Endothelial cell of hepatic sinusoid (primary cell): Measurements from ENCODE around the gene ANO9.

Experiments
- in situ Hi-C: cut with HindIII; loops from 2 replicates; pipeline ENCODE4 v1.10.0; 2017; ENCODE audit warnings: low sequenced_read_pairs

The ANO9 gene

DNA sequence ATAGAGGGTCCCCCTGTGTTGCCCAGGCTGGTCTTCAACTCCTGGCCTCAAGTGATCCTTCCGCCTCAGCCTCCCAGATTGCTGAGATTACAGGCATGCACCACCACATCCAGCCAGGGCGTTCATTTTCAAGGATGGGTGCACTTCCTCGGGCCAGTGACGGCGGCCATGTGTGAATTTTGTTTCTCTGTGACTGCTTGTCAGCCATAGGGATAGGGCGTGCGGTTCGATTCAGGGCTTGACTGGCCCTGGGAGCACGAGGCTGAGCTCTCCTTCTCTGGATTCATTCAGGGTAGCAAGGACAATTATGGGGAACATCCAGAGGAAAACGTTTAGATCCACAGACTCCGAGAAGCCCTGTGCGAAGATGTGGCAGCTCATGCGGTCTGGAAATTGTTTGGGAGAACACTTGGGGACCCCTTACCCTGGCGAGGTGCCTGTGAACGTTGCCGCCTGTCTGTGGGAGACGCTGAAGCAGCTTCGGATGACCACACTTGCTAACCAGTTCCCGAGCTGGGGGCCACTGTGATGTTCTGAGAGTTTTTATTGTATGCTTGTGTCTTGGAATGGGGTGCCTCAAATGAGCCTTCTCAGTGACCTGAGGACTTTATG lies 11.2 kb upstream of the ANO9 start:
- in situ Hi-C loops = loop anchor here (5.0 to 10.0 kb wide), 4 partner anchors 64 to 201 kb away; no protein-coding TSS in a partner anchor

DNA sequence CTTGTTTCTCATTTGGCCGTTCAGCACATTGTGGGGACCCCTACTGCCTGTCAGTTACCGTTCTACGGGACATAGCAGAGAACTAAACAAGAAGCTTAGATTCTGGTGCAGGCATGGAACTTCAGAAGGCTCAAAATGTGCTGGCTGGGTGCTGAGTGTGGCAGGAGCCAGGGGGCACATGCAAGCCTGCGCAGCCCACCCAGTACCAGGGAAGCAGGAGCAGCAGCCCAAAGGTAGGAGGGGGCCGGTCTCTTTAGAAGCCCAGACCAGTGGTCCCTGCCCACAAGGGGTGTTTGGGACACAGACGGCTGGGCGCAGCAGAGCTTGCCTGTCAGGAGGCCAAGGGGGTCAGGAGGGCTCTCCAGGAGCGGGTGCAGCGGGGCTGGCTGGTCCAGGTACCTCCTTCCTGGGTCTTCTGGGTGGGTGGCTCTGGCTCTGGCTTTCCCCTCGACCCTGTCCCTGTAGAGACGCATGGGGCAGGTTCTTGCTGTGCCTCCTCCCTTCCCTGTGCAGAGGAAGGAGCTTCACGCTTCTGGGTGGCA lies 10.5 kb upstream of the ANO9 start:
- in situ Hi-C loops = loop anchor here (5.0 to 10.0 kb wide), 4 partner anchors 65 to 200 kb away; no protein-coding TSS in a partner anchor

DNA sequence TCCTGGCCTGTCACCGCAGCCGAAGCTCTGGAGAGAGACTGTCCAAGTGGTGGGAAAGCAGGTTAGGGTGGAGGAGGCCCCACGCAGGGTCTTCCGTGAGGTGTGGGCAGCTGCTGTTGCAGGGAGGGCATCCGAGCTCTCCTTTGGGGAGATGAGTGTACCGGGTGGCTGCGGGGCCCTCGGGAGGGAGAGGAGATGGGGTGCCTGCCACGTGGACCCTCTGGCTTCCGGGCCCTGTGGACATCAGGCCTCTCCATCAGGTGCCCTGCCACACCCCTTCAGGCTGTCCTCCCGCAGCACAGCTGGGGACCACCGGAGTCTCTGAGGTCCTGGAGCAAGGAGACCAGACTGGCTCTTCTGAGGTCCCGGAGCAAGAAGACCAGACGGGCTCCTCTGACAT lies 9.9 kb upstream of the ANO9 start:
- in situ Hi-C loops = loop anchor here (5.0 to 10.0 kb wide), 4 partner anchors 64 to 199 kb away; no protein-coding TSS in a partner anchor

DNA sequence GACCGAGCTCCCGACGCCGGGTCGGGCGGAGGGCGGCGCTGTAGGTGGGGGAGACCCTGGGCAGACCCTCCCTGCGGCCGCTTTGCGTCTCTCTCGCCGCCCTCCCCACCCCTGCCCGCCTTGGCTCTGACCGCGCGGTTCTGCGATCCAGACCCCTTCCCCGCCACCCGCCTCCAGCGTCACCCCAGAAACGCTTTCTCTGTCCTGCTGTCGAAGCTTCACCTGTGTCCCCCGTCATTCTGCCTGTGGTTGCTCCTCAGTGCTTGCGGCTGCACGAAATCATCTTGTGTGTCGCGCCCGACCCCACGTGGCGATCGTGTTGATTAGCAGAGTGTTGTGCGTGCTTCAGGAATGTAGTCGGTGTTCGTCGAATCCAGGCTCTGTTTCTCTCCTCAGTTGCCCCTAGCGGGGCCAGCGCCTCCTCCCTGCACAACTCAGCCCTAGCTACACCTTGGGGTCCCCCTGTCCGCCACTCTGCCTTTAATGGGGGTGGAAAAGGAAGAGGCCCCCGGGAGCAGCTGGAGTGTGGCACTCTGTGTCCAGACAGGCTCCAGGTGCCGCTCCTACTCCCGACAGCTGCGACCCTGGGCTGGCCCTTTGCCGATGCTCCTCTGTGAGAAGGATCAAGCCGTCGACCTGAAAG lies 9.1 kb upstream of the ANO9 start:
- in situ Hi-C loops = loop anchor here (5.0 to 10.0 kb wide), 4 partner anchors 64 to 199 kb away; no protein-coding TSS in a partner anchor

DNA sequence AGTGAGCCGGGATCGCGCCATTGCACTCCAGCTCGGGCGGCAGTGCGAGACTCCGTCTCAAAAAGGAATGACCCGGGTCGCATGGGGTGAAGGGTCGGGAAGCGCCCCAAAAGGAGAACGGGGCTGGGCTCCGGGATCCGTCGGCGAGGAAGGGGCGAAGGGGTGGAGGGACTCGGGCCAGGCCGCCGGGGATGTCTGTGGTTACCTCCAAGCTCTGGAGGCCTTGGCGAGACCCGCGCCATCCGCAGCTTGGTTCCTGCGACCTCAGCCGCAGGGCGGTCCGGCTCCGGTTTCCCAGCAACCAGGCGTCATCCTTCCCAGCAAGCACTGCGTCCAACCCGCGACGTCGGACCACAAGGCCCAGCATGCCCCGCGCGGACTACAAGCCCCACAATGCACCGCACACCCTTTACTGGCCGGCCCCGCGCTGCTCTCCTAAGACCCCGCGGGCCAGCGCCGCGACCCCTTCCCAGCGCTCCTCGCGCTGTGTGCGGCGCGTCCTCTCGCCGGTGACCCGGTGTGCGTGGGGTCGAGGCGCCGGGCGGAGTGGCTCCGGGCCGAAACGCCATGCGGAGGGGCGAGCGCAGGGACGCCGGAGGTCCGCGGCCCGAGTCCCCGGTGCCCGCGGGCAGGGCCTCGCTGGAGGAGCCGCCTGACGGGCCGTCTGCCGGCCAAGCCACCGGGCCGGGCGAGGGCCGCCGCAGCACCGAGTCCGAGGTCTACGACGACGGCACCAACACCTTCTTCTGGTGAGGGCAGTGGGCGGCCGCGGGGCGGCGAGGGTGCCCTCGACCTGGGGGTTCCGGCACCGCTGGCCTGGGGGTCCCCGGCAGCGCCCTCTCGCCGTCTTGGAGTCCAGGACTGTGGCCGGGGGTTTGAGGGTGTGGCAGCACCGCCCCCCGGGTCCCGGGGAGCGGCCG lies 8.3 kb upstream of the ANO9 start, which contains the start of gene PTDSS2:
Gene PTDSS2 (plus strand): TSS at position 391 of the 920 bp plus-strand sequence. CDS start 177 bp downstream, at position 568.
- in situ Hi-C loops = loop anchor here (5.0 to 10.0 kb wide), 4 partner anchors 63 to 198 kb away; no protein-coding TSS in a partner anchor

GRCh38 chr11:447923-448731 lies 6.3 kb upstream of the ANO9 start:
- in situ Hi-C loops = no loop called here

DNA sequence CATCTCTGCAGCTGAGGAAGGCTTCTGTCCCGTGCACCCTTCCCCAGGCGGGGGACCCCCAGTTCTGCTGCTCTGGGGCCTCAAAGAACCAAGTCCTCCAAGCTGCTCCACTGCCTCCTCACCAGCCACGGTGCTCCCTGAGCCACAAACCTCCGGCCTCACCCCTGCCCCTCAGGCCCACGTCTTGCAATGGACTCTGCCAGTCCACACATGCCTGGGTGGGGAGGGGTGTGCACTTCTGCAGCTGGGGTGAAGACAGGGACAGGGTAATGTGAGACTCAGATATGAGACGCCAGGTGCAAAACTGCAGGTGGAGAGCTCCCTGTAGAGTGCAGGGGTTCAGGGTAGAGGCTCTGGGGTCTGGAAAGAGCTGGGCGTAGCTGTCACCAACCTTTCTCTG lies 5.1 kb upstream of the ANO9 start:
- in situ Hi-C loops = no loop called here

GRCh38 chr11:445765-446588 lies 4.2 kb upstream of the ANO9 start:
- in situ Hi-C loops = no loop called here

- in situ Hi-C loops = no loop called here
Measured at GRCh38 chr11:444396-445144, 2.8 kb upstream of the ANO9 start.

DNA sequence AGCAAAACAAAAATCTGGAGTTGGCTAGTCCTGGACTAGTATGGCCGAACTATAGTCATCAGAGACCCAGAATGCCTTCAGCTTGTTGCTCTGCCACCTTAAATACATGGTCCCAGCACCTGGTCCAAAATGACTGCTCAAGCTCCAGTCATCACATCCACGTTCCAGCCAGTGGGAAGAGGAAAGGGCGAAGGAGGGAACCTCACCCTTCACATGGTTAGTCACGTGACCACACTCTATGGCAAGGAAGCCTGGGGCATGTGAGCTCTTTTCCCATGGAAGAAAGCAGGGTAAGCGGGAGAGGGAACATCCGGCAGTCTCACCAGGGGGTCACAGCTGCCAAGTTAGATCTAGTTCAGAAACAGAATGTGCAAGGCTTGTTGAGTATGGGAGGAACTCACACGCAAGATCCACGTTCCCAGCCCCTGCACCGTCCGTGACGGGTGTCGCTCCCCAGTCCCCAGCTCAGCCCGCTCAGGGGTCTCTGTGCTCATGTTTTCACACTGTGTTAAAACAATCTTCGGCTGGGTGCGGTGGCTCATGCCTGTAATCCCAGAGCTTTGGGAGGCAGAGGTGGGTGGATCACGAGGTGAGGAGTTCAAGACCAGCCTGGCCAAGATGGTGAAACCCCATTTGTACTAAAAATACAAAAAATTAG lies 1.9 kb upstream of the ANO9 start:
- in situ Hi-C loops = no loop called here

- in situ Hi-C loops = no loop called here
Measured at GRCh38 chr11:442611-443081, 835 bp upstream of the ANO9 start.

- in situ Hi-C loops = no loop called here
Measured at GRCh38 chr11:441043-441417, 781 bp downstream of the ANO9 start.

- in situ Hi-C loops = no loop called here
Measured at GRCh38 chr11:440065-441042, 1.5 kb downstream of the ANO9 start.

DNA sequence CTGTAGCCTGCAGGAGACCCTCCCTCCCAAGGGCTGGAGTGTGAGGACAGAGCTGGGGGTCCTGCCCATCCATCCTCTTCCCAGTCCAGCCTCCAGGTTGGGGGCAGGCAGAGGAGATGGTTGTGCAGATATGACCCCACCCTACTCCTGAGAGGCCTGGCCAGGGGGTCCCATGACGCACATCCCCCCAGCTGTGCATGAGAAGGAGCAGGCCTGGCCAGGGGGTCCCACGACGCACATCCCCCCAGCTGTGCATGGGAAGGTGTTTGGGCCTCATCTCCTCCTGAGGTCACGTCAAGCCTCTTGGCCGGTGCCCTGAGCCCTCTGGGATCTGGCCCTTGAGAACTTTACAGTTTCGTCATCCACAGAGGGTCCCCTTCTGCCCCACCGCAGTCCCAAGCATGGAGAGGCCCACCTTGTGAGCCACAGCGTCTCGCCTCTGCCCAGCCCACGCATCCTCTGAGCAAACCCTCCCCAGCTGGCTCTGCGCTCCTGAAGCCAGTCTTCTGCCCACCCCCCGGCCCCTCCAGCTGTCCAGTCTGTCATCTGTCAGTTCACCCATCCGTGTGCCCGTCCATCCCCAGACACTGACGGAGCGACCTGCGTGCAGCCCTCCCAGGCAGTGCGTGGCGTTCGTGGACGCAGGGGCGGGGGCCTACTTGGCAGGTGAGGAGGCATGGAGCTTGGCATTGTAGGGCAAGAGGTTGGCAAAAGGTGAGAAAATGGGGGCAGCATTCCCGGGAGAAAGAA lies 2.3 kb downstream of the ANO9 start:
- in situ Hi-C loops = no loop called here

- in situ Hi-C loops = no loop called here
Measured at GRCh38 chr11:438101-438844, 3.5 kb downstream of the ANO9 start.
